IMR-90 (cell line): ENCODE measurements around the gene GPR132. TPM values are rescaled to one million over a fixed set of nuclear protein-coding genes. Genes with fewer than 3 reads are reported as not detected.

ENCODE experiments used
- ATAC-seq: fragments of 200-7000 bp; cut with Tn5 transposase; 2 replicates; pipeline ENCODE4 v1.9.1; 2020; ENCODE audit warnings: low read depth, mild to moderate bottlenecking, moderate library complexity
- BruUV-seq: library from RNA; stranded (reverse); fragments of 400-500 nt; replicated peaks from 2 replicates; lab custom pipeline; 2021; lab: Mats Ljungman, UMichigan
- CTCF ChIA-PET: fragments of 300-600 bp; formaldehyde crosslinking; extraction: SDS; loops from one replicate; lab custom pipeline; 2021; ENCODE audit warnings: antibody characterized with exemption; lab: Yijun Ruan, JAX
- POLR2A ChIA-PET: fragments of 300-600 bp; sonication (Branson Sonifier 250); formaldehyde crosslinking; loops from one replicate; lab custom pipeline; 2022; ENCODE audit warnings: antibody characterized with exemption; ENCODE audit not compliant: unreplicated experiment; lab: Charles Lee
- DNase-seq: peaks from one replicate; pipeline ENCODE4 v3.0.0; 2013
- H2AFZ ChIP-seq: replicated peaks from 2 replicates; pipeline ENCODE3; 2013; ENCODE audit warnings: low read length, mild to moderate bottlenecking; ENCODE audit not compliant: poor library complexity
- H2AK5ac ChIP-seq: 2 replicates; pipeline ENCODE4 v1.6.1; 2013; ENCODE audit warnings: low read depth, low read length, inconsistent platforms
- H2AK9ac ChIP-seq: replicated peaks from 2 replicates; pipeline ENCODE3; 2013; ENCODE audit warnings: mild to moderate bottlenecking, low read depth, low read length, moderate library complexity; ENCODE audit not compliant: poor library complexity
- H2BK120ac ChIP-seq: 2 replicates; pipeline ENCODE4 v1.6.1; 2013; ENCODE audit warnings: low read depth, low read length, inconsistent platforms
- H2BK15ac ChIP-seq: 3 replicates; pipeline ENCODE4 v1.6.1; 2013; ENCODE audit warnings: low read depth, low read length, inconsistent platforms
- H2BK20ac ChIP-seq: 2 replicates; pipeline ENCODE4 v1.6.1; 2013; ENCODE audit warnings: low read depth, mild to moderate bottlenecking, inconsistent platforms, low read length, moderate library complexity
- H2BK5ac ChIP-seq: 2 replicates; pipeline ENCODE4 v1.6.1; 2013; ENCODE audit warnings: mild to moderate bottlenecking, low read depth, low read length, inconsistent platforms; ENCODE audit not compliant: poor library complexity, severe bottlenecking
- H3K14ac ChIP-seq: replicated peaks from 2 replicates; pipeline ENCODE4 v1.6.1; 2013; ENCODE audit warnings: low read depth, low read length, inconsistent platforms
- H3K18ac ChIP-seq: 2 replicates; pipeline ENCODE4 v1.6.1; 2013; ENCODE audit warnings: low read depth, low read length, control low read depth
- H3K23ac ChIP-seq: 2 replicates; pipeline ENCODE4 v1.6.1; 2013; ENCODE audit warnings: low read depth, low read length, inconsistent platforms
- H3K27ac ChIP-seq: 2 replicates; pipeline ENCODE4 v1.5.1; 2013; ENCODE audit warnings: mild to moderate bottlenecking, control low read depth, low read length; ENCODE audit not compliant: insufficient read depth
- H3K27me3 ChIP-seq: 2 replicates; pipeline ENCODE4 v1.6.1; 2013; ENCODE audit warnings: low read length; ENCODE audit not compliant: control insufficient read depth, insufficient read depth
- H3K36me3 ChIP-seq: 2 replicates; pipeline ENCODE4 v1.6.1; 2013; ENCODE audit warnings: low read length, mixed read lengths; ENCODE audit not compliant: control insufficient read depth, insufficient read depth
- H3K4ac ChIP-seq: 2 replicates; pipeline ENCODE4 v1.6.1; 2013; ENCODE audit warnings: low read depth, low read length, inconsistent platforms
- H3K4me1 ChIP-seq: 2 replicates; pipeline ENCODE4 v1.6.1; 2013; ENCODE audit warnings: low read length, mixed read lengths; ENCODE audit not compliant: control insufficient read depth, insufficient read depth
- H3K4me2 ChIP-seq: 2 replicates; pipeline ENCODE4 v1.6.1; 2013; ENCODE audit warnings: low read depth, mild to moderate bottlenecking, control low read depth, low read length, moderate library complexity
- H3K4me3 ChIP-seq: 2 replicates; pipeline ENCODE4 v1.5.1; 2013; ENCODE audit warnings: low read depth, mild to moderate bottlenecking, control low read depth, low read length, moderate library complexity; ENCODE audit not compliant: insufficient read depth
- H3K56ac ChIP-seq: 2 replicates; pipeline ENCODE4 v1.6.1; 2013; ENCODE audit warnings: low read length, inconsistent platforms; ENCODE audit not compliant: insufficient read depth; ENCODE audit errors: extremely low read depth
- H3K79me1 ChIP-seq, 2 experiments: 2 replicates each; pipeline ENCODE4 v1.6.1; 2013; ENCODE audit warnings: low read length in 2 of 2, inconsistent platforms in 1 of 2, low read depth in 1 of 2
- H3K9ac ChIP-seq: 2 replicates; pipeline ENCODE4 v1.6.1; 2013; ENCODE audit warnings: low read depth, low read length, control low read depth
- H3K9me1 ChIP-seq: 2 replicates; pipeline ENCODE4 v1.6.1; 2013; ENCODE audit warnings: low read length, inconsistent platforms; ENCODE audit not compliant: insufficient read depth
- H3K9me3 ChIP-seq: 2 replicates; pipeline ENCODE4 v1.6.1; 2013; ENCODE audit warnings: low read length; ENCODE audit not compliant: control insufficient read depth, insufficient read depth
- H4K20me1 ChIP-seq: 2 replicates; pipeline ENCODE4 v1.6.1; 2013; ENCODE audit warnings: low read length, inconsistent platforms; ENCODE audit not compliant: insufficient read depth
- H4K5ac ChIP-seq: 2 replicates; pipeline ENCODE4 v1.6.1; 2013; ENCODE audit warnings: mild to moderate bottlenecking, low read depth, low read length, control low read depth
- H4K8ac ChIP-seq, 2 experiments: 2 replicates each; pipeline ENCODE4 v1.6.1; 2013; ENCODE audit warnings: low read depth in 2 of 2, low read length in 2 of 2, control low read depth in 1 of 2, inconsistent platforms in 1 of 2
- H4K91ac ChIP-seq: 2 replicates; pipeline ENCODE4 v1.6.1; 2013; ENCODE audit warnings: low read depth, low read length, inconsistent platforms; ENCODE audit not compliant: insufficient read depth
- CEBPB ChIP-seq: IDR thresholded peaks from 2 replicates; pipeline ENCODE4 v1.6.1; 2012; ENCODE audit warnings: low read depth, low read length, improper control_type of control experiment
- MXI1 ChIP-seq: IDR thresholded peaks from 2 replicates; pipeline ENCODE4 v1.6.1; 2012; ENCODE audit warnings: low read depth, mild to moderate bottlenecking, low read length, moderate library complexity, borderline replicate concordance
- POLR2A ChIP-seq: IDR thresholded peaks from 2 replicates; pipeline ENCODE4 v1.6.1; 2012; ENCODE audit warnings: mild to moderate bottlenecking, low read depth, low read length
- RCOR1 ChIP-seq: IDR thresholded peaks from 2 replicates; pipeline ENCODE4 v1.6.1; 2012; ENCODE audit warnings: mild to moderate bottlenecking, low read length, improper control_type of control experiment; ENCODE audit not compliant: insufficient replicate concordance
- WGBS, 2 experiments: methylation state at CpG; one replicate each; pipeline versions ENCODE4 v1.1.5 to v1.1.7; 2013; ENCODE audit warnings: missing lambda C conversion rate in 2 of 2; ENCODE audit not compliant: insufficient read length in 1 of 2; ENCODE audit errors: extremely low coverage in 2 of 2; 5-methylcytosine and 5-hydroxymethylcytosine counted together
- dilution Hi-C: fragments of 300-500 bp; cut with HindIII; formaldehyde crosslinking; loops from one replicate; pipeline ENCODE4 v1.14.3; 2018; ENCODE audit warnings: low sequenced_read_pairs; ENCODE audit not compliant: unreplicated experiment
- in situ Hi-C: fragments of 300-500 bp; cut with MboI; formaldehyde crosslinking; loops from 3 replicates; pipeline ENCODE4 v1.14.3; 2019; ENCODE audit warnings: low sequenced_read_pairs, inconsistent platforms, mixed read lengths
- intact Hi-C: fragments of 100-400 bp; cut with micrococcal nuclease; formaldehyde crosslinking; loops from 2 replicates; pipeline ENCODE4 v1.10.0; 2022
- polyA plus RNA-seq, 3 experiments: library from polyadenylated mRNA; depleted of rRNA; stranded (reverse); fragments of >200 nt; gene quantifications; 2 replicates each; pipeline ENCODE4 v1.2.3, GENCODE V29; 2012; ENCODE audit warnings: low replicate concordance in 1 of 3
- total RNA-seq: library from RNA; depleted of rRNA; stranded (reverse); fragments of >200 nt; gene quantifications from 2 replicates; pipeline ENCODE4 v1.2.3, GENCODE V29; 2012
- TF ChIP-seq, protein P1 (sequence below): fragments of 150-350 bp; IDR thresholded peaks from 2 replicates; pipeline ENCODE4 v1.6.1; 2016; ENCODE audit warnings: low read depth, mild to moderate bottlenecking, low read length, moderate library complexity, borderline replicate concordance
- TF ChIP-seq, protein P2 (sequence below): conservative IDR thresholded peaks from 2 replicates; pipeline ENCODE4 v1.5.1; 2012; ENCODE audit warnings: mild to moderate bottlenecking, low read depth, low read length, improper control_type of control experiment

The GPR132 gene
- total and polyA plus RNA-seq, 2 of the 4 experiments (the other 2 are of a cell fraction), result under 0.01 to 0.10 TPM

GRCh38 chr14:105015242-105015641 lies 50.0 kb downstream of the GPR132 start:
- H2BK15ac ChIP-seq, result no peak overlapping the region
- ChIA-PET POLR2A (no interaction called here), CTCF (no interaction called here)
- peaks cover 6 to 46% of the 10 kb centered on the region in 2 experiments; a peak in 3 of 4 replicates for H3K79me1 ChIP-seq
- peaks cover 30% of the 10 kb centered on the region for H3K9me1 ChIP-seq
- BruUV-seq, result no TSS peak
- H3K9me3 ChIP-seq, result no peaks in the 10 kb centered on the region
- intact Hi-C loops, result no loop called here
- dilution Hi-C loops, result no loop called here
- ATAC-seq (no peak), DNase-seq (no peak)
- in situ Hi-C loops, result no loop called here
- peak overlapping the region; percentile 15 for H2AFZ ChIP-seq
- no peak overlapping the region for H3K56ac ChIP-seq
- H3K4me2 ChIP-seq, result peak overlapping the region; percentile 17; the same call in 1 of the 2 replicates
- peak overlapping the region; percentile 73 for H2AK9ac ChIP-seq
- no peak overlapping the region for H3K18ac ChIP-seq
- no peak overlapping the region for H3K9ac ChIP-seq
- peaks cover 15% of the 10 kb centered on the region for H3K36me3 ChIP-seq
- no peak overlapping the region for H3K4me3 ChIP-seq
- H3K4ac ChIP-seq, result peak overlapping the region; percentile 35
- peak overlapping the region; percentile 40; the same call in 1 of the 2 replicates for H3K14ac ChIP-seq
- H3K27me3 ChIP-seq, result no peaks in the 10 kb centered on the region
- peaks cover 82% of the 10 kb centered on the region for H4K20me1 ChIP-seq
- no peak overlapping the region; the same call in 1 of the 2 replicates for H4K91ac ChIP-seq
- no peak overlapping the region for H2BK120ac ChIP-seq
- H3K23ac ChIP-seq, result peak overlapping the region; percentile 86
- no peak overlapping the region for H2BK5ac ChIP-seq
- peak overlapping the region in 1 of 2 experiments; percentile 74; a peak in 2 of 4 replicates for H4K8ac ChIP-seq
- H4K5ac ChIP-seq, result peak overlapping the region; percentile 70; the same call in 1 of the 2 replicates
- H3K4me1 ChIP-seq, result peaks cover 30% of the 10 kb centered on the region
- H2AK5ac ChIP-seq, result no peak overlapping the region
- TF ChIP-seq POLR2A (no peak), RCOR1 (no peak), MXI1 (no peak), CEBPB (no peak)
- TF ChIP-seq, protein P1, sequence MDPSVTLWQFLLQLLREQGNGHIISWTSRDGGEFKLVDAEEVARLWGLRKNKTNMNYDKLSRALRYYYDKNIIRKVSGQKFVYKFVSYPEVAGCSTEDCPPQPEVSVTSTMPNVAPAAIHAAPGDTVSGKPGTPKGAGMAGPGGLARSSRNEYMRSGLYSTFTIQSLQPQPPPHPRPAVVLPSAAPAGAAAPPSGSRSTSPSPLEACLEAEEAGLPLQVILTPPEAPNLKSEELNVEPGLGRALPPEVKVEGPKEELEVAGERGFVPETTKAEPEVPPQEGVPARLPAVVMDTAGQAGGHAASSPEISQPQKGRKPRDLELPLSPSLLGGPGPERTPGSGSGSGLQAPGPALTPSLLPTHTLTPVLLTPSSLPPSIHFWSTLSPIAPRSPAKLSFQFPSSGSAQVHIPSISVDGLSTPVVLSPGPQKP, result no peak
- TF ChIP-seq, protein P2, sequence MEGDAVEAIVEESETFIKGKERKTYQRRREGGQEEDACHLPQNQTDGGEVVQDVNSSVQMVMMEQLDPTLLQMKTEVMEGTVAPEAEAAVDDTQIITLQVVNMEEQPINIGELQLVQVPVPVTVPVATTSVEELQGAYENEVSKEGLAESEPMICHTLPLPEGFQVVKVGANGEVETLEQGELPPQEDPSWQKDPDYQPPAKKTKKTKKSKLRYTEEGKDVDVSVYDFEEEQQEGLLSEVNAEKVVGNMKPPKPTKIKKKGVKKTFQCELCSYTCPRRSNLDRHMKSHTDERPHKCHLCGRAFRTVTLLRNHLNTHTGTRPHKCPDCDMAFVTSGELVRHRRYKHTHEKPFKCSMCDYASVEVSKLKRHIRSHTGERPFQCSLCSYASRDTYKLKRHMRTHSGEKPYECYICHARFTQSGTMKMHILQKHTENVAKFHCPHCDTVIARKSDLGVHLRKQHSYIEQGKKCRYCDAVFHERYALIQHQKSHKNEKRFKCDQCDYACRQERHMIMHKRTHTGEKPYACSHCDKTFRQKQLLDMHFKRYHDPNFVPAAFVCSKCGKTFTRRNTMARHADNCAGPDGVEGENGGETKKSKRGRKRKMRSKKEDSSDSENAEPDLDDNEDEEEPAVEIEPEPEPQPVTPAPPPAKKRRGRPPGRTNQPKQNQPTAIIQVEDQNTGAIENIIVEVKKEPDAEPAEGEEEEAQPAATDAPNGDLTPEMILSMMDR, result no peak
- no peak overlapping the region for H2BK20ac ChIP-seq
- no peak overlapping the region for H3K27ac ChIP-seq
- WGBS, 2 experiments, result 88% methylated on average over 4 of the region's 9 CpGs; no CpG with 5 or more reads in 1 of the 2 experiments
